ACHN (cell line): Measurements from ENCODE around the gene ST6GALNAC4.
"Not testable (repeated sequence)": the region's sequence is repeated elsewhere in the genome, so short reads cannot be mapped to it uniquely, and the experiment has no call there.

Source experiments
- DNase-seq: peaks from one replicate; pipeline ENCODE4 v3.0.0-alpha.2; 2015
- in situ Hi-C: cut with HindIII; loops from 2 replicates; pipeline ENCODE4 v1.10.0; 2017; ENCODE audit warnings: low sequenced_read_pairs, low pct_ligation_motif_present, low pct_unique_long_range_greater_than_20kb

The ST6GALNAC4 gene

DNA sequence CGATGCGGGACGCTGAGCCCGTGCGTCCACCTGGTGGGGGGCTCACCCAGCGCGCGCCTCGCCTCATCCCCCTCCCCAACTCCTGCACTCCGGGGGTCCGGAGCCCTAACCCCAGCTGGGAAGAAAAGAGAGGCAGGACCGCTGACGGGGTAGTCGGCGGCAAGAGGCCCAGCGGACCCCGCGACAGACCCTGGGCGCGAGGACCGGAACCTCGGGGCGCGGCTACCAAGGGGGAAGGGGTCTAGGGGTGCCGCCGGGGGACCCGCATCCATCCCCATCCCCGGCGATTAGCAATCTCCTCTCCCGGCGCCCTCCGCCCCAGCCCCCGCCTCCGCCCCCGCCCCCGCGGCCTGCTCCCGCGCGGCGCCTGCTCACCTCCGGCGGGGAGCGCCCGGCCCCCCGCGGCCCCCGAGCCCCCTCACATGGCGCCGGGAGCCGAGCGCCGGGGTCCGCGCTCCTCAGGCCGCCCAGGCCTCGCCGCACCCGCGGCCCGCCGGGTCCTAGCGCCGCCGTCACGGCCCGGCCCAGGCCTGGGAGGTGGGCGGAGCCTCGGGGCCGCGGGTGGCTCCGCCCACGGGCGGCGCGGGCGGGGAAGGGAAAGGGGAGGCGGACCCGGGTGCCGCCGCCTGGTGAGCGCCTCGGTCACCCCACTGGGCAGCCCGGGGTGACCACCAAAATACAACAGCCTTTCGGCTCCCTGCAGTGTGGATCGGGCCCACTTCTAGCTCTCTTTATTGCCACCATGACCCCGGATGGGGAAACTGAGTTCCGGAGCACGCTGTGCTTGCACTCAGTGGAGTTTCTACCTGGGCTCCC is 17.5 kb downstream of the ST6GALNAC4 start, which contains the start of gene ST6GALNAC6:
Gene ST6GALNAC6, minus strand, starts transcription at position 476 of the 816 bp plus-strand sequence. CDS start 1,622 bp downstream, outside the sequence.
- in situ Hi-C loops, result no loop called here
- peak; percentile 75 for DNase-seq

DNA sequence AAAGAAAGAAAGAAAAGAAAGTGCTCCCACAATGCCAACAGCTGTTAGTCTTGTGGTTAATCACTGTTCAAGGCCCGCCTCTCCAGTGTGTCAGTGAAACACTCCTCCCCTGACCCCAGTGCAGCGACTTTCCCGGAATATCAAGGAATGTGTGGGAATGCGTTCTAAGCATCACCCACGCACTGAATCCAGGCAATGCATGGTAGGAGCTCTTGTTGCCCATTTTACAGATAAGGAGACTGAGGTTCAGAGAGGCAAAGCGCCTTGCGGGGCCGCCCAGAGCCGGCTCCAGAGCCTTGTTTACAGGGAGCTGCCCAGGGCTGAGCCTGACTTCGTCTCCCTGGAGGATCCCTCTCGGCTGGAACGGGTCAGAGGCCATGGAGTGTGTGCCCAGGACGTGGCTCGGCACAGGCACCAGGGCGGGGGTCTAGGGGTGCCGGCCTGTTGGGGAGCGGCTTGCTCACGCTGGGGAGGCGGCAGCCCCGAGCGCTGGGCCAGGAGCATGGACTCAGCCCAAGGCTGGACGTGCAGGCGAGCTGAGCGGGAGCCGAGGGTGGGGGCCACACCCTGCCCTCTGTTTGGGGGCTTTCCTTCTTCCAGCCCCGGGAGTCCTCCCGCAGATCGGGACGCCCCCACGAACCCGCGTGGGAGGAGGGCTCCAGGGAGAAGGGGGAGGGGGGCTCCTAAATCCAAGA is 18.3 kb downstream of the ST6GALNAC4 start:
- in situ Hi-C loops, result no loop called here
- DNase-seq, result peak; percentile 33

DNA sequence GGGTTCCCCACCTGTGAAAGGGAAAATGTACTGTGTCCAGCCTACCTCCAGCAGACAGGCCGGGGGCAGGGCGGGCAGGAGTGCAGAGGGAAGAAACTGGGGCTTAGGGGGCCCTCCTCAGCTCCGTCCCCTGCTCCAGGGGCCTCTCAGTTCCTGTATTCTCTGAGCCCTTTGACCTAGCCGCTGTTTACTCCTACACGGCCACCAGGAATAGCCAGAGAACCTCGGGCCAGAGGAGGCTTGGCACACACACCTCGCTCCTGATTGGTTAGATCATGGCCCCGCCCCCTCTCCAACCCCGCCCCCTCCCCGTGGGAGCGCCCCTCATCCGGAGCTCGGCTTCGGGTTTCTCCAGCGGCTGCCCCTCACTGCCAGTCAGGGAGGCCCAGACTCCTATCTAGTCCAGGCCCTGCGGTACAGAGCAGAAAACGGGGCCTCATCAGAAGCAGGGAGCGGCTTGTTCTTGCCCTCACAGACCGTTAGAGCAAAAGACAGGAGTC is 19.6 kb downstream of the ST6GALNAC4 start:
- no peak for DNase-seq
- in situ Hi-C loops, result no loop called here

DNA sequence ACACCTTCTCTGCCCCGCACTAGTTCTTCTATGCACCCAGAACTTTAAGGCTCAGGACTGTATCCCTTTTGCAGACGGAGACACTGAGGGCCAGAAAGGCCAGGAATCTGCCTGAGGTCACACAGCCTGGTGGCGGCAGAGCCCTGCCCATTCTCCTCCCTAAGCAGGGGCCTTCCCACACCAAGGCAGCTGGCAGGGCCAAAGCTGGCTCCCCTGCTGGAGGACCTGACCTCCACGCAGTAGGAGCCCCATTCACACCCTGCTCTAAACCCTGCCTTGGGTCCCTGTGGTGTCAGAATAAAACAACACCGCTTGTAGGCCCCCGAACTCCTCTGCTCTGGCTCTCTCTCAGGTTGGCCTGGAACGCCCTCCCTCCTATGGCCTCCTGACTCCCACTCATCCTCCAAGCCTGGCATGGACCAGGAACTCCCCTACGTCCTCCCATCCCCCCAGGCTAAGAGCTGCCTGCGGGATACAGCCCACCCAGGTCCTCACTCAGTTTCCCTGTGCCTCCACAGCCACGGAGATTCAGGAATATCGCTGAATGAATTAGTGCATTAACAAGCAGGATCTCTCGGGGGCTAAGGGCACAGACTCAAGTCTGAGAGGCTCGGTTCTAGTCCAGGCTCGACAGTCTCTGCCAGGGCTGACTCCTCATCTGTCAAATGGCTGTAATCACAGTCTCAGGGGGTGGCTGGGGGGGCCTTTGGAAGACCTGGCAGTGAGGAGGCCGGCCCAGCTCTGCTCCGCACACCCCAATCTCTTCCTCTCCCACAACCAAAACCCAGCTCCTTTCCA is 20.2 kb downstream of the ST6GALNAC4 start:
- in situ Hi-C loops, result no loop called here
- DNase-seq, result no peak

DNA sequence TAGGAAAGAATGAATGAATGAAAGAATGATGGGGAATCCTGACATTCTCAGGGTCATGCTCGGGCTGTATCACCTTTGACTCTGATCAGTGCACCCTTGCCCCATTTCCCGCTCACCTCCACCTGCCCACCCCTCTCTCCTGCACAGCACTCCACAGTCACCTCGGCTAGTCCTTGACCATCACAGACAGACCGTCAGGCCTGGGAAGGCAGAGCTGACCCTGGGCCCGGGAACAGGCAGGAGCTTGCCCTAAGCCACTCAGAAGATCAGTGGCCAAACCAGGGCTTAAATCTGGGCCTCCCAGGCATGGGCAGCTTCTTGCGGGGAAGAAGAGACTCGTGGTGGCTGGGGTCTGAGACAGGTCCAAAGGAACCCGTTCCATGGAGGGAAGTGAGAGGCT is 21.0 kb downstream of the ST6GALNAC4 start:
- in situ Hi-C loops, result no loop called here
- no peak for DNase-seq

DNA sequence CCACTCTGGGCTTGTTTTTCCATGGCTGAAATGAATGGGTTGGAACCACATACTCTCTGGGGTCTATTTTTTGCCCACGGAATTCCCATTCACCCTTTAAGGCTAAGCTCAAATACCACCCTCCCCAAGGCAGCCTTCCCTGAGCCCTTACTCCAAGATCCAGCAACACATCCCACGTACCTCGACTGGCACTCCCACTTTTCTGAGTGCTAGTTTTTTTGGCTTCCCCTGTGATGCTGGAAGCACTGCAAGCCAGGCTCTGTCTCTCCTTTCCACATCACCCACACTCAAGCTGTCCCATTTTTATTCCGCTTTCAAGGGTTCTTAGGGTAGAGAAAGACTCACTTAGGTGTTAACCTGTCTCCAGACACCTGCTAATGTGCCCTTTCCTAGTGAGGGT is 23.4 kb downstream of the ST6GALNAC4 start:
- DNase-seq, result no peak
- in situ Hi-C loops, result no loop called here

DNA sequence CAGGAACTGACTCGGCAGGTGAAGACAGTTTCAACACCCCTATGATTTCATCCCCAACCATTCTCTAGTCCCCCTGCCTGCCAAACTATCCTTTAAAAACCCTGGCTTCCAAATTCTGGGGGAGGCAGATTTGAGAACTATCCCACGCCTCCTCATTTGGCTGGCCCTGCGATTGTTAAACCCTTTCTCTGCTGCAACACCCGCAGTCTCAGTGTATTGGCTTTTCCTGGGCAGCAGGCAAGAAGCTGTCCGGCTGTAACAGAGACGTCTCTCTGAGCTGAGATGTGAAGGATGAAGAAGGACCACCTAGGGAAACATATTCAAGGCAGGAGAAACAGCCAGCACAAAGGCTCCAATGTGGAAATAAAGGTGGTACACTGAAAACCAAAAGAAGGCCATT is 24.0 kb downstream of the ST6GALNAC4 start:
- in situ Hi-C loops, result no loop called here
- no peak for DNase-seq

DNA sequence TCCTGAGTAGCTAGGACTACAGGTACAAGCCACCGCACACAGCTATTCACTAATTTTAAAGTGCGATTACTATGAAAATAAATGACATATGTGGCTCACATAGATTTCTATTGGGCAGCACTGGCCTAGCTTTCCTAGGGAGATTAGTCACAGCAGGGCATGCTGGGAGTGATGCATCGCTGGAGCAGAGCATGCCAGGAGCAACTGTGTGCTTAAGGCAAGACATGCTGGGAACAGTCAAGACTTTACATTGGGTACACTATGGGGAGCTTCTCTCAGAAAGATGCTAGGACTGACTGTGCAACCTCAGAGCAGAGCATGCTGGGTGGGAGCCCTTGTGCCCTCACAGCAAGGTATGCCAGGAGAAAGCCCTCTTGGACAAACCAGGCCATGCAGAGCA is 26.8 kb downstream of the ST6GALNAC4 start:
- in situ Hi-C loops, result no loop called here
- no peak for DNase-seq

DNA sequence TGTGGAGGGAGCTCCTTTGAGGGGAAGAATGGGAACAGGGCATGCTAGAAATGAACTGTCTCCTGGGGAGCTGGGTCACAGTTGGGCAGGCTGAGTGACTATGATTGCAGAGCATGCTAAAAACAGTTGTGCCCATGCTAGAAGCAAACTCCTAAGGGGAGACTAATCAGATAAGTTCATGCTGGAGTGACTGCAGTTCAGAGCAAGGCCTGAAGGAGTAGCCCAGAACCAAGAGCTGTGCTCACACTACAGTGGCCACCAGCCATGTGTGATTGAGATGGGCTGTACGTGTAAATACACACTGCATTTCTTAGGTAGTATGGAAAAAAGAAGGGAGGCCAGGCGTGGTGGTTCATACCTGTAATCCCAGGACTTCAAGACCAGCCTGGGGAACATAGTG is 29.0 kb downstream of the ST6GALNAC4 start:
- in situ Hi-C loops, result no loop called here
- DNase-seq, result peak; percentile 14

DNA sequence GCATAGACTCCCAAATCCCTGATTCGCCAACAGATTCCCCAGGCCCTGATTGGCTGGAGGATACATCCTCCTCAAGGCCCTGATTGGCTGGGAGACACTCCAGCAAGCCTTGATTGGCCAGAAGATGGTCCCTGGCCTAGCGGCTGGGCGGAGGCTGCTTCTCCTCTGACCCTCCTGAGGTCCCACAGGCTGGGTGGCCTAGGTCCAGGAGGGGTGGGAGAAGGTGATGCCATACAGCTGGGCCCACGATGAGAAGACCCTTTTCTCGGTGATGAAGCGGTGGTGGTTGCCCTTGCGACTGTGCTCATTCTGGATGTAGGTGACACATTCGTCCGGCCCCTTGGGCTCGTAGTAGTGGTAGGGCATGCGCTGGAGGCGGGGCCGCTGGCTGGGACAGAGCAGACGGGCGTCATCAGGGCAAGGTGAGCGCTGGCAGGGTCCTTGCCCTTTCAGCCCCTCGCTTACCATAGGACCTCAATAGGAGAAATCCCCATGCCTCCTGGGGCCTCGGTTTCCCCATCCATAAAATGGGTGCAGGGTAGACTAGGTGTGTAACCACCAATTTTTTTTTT is 30.4 kb downstream of the ST6GALNAC4 start:
- peak; percentile 12 for DNase-seq
- in situ Hi-C loops, result no loop called here

DNA sequence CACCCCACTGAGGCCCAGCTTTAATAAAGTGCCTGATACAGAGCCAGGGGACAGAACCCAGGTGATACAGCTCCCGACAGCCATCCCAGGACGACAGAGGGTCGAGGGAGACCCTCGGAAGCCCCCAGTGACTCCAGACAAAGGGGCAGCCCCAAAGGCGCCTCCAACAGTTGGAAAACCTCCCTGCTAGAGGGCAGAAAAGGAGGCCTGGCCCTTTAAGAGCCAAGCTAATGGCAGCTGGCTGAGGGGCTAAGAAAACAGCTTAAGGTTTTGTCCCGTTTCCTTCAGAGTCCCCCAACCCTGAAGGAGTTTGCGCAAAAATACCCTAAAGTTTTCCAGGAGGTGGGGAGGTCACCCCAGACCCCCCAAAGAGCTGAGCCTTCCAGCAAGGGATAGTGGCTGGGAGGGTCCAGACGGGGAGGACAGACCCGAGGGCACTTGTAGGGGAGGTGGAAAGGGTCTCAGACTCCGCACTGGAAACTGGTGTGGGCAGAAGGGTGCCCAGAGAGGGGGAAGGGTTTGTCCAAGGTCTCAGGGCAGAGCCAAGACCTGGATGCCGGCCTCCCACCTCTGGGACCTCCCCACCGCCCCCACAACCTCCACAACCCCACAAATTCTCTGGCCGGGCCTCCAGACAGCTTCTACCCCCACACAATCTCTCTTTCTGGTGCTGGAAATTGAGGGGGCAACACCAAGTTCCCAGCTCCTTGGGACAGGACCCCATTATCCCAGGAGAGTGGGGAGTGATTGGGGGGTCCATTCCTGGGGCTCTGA is 31.1 kb downstream of the ST6GALNAC4 start:
- in situ Hi-C loops, result no loop called here
- DNase-seq, result no peak

DNA sequence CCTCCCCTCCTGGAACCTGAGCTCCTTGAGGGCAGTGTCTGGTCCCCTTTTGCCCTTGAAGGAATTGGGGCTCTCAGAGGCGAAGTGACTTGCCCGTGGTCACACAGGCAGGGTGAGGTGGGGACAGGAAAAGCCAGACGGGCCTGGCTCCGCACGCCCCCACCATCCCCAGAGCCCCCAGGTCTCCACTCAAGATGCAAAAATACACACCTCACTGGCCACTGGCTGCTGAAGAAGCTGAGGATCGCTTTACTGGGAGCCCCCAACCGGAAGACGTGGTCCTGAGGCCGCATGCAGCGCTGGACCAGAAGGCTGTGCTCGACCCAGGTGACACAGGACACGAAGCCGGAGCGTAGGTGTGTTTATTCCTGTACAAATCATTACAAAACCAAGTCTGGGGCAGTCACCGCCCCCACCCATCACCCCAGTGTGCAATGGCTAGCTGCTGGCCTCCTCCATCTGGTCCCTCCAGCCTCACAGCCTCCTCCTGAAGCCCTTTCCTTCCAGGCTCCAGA is 31.8 kb downstream of the ST6GALNAC4 start:
- DNase-seq, result no peak
- in situ Hi-C loops, result no loop called here

DNA sequence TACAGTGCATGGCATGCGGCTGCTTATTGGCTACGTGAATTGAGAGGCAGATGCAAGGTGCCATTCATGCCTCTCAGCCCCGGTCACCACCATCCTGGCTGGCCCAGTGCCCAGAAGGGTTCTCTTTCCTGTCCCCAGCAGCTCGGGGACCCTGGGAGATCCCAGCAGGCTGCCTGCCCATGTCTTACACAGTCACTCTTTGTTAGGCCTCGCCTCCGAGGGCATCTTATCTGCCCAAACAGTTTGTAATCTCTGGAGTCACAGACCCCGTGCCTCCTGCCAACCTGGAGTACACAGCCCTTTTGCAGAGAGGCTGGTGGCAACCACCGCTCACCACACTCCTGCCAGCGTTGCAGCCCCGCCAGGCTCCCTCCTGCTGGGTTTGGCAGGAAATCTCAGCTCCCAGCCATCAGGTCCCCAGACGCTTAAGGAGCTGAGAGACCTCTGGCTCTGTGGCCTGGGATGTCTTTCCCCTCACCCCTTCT is 32.4 kb downstream of the ST6GALNAC4 start:
- DNase-seq, result no peak
- in situ Hi-C loops, result no loop called here

DNA sequence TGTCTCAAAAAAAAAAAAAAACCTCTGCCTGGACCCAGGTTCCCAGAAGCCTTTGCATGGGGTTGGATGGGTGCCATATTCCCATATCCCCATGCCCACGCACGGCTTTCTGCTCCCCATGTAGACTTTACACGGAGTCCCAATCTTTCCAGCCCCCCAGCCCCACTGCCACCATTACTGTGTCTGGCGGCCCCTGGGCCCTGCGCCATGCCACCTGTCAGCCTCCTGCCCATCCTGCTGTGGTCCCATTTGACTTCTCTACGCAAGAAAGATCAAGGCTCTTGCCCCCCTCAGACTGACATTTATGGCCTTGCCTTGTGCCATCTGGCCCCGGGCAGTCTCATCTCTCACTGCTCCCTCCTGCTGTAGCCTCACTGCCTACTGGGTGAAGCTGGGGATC is 32.9 kb downstream of the ST6GALNAC4 start:
- DNase-seq, result no peak
- in situ Hi-C loops, result no loop called here

DNA sequence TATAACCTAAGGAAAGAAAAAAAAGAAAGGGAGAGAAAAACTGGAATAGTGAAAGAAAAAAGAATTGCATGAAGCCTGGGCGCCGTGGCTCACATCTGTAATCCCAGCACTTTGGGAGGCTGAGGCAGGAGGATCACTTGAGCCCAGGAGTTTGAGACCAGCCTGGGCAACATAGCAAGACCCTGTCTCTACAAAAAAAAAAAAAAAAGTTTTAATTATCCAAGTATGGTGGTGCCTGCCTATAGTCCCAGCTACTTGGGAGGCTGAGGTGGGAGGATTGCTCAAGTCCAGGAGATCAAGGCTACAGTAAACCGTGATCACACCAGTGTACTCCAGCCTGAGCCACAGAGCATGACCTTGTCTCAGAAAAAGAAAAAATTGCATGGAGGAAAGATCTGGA is 35.1 kb downstream of the ST6GALNAC4 start:
- in situ Hi-C loops, DNase-seq: not testable (repeated sequence)

DNA sequence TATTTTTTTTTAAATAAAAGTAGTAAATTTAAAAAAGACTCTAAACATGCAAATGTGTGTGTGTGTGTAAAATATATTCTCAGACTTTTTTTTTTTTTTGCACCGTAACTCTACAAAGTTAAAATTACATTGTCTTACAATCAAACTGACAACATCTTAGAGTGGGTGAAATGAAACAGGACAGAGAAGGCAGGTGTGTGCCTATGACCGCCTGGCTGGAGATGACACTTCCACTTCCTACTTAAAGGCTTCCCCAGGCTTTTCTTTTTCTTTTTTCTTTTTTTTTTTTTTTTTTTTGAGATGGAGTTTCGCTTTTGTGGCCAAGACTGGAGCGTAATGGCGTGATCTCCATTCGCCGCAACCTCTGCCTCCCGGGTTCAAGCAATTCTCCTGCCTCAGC is 36.7 kb downstream of the ST6GALNAC4 start:
- in situ Hi-C loops, result no loop called here
- no peak for DNase-seq

DNA sequence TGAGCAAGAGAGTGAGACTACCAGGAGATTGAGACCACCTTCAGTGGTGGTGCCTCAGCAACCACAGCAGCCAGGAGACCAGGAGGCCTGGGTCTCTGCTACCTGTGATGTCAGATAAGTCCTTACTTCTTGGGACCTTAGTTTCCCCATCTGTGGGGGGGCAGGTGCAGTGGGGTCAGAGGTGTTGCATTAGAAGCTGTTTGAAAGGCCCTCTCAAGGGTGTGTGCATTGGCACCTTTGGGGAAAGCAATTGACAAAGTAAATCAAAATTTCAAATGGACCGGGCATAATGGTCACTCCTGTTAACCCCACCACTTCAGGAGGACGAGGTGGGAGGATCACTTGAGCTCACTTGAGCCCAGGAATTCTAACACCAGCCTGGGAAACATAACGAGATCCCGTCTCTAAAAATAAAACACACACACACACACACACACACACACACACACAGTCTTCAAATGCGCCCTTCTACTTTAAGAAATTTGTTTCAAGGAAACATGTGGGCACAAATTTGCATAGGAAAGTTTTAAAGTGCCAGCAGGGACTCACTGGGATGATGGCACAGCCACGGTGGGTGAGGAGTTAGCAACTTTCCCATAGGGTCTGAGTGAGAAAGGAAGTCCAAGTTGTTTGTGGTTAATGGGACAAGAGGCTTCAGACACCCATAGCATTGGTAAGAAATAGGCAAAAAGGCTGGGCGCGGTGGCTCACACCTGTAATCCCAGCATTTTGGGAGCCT is 38.0 kb downstream of the ST6GALNAC4 start:
- in situ Hi-C loops, result no loop called here

More for the DNA sequence above, 38.0 kb downstream of the ST6GALNAC4 start:
- DNase-seq, result no peak
